CD4-positive, CD25-positive, alpha-beta regulatory T cell (primary cell): ENCODE results near the gene DAPL1. TPM values are rescaled to one million over a fixed set of nuclear protein-coding genes. Genes with fewer than 3 reads are reported as not detected.

ENCODE experiments used
- ATAC-seq, 2 donors: fragments of 150-1000 bp; cut with Tn5 transposase; one replicate each; pipeline ENCODE4 v1.10.0; 2021; ENCODE audit warnings: low read depth in 2 of 2, moderate number of reproducible peaks in 2 of 2, moderate library complexity in 1 of 2
- DNase-seq, 3 donors: peaks; one replicate each; pipeline versions ENCODE4 v3.0.0 to v3.0.0-alpha.2; 2012 to 2022; ENCODE audit warnings: mixed read lengths in 1 of 3
- H3K27ac ChIP-seq: one replicate; pipeline ENCODE4 v1.7.0; 2013; ENCODE audit warnings: mild to moderate bottlenecking, low read length; ENCODE audit not compliant: insufficient read depth, poor library complexity, severe bottlenecking
- H3K27me3 ChIP-seq: one replicate; pipeline ENCODE4 v1.7.0; 2013; ENCODE audit warnings: low read length; ENCODE audit not compliant: control insufficient read depth, insufficient read depth
- H3K36me3 ChIP-seq: one replicate; pipeline ENCODE4 v1.7.0; 2013; ENCODE audit warnings: mild to moderate bottlenecking, low read length, moderate library complexity; ENCODE audit not compliant: control insufficient read depth, insufficient read depth
- H3K4me1 ChIP-seq: 2 replicates; pipeline ENCODE4 v1.7.0; 2013; ENCODE audit warnings: mild to moderate bottlenecking, low read length; ENCODE audit not compliant: insufficient read depth, control insufficient read depth, poor library complexity, severe bottlenecking
- H3K4me3 ChIP-seq: one replicate; pipeline ENCODE4 v1.7.0; 2013; ENCODE audit warnings: low read depth, mild to moderate bottlenecking, low read length, moderate library complexity
- H3K9me3 ChIP-seq, 2 experiments: 1 replicate in 1 of 2; 2 replicates in 1 of 2; pipeline ENCODE4 v1.7.0; 2013; ENCODE audit warnings: low read length in 2 of 2, mild to moderate bottlenecking in 1 of 2, moderate library complexity in 1 of 2; ENCODE audit not compliant: control insufficient read depth in 2 of 2
- H3K27ac Mint-ChIP-seq, 3 donors: one replicate each; pipeline ENCODE4 v1.8.0; 2020 to 2022; ENCODE audit warnings: mild to moderate bottlenecking in 3 of 3, mixed read lengths in 3 of 3, moderate library complexity in 2 of 3
- H3K27me3 Mint-ChIP-seq: one replicate; pipeline ENCODE4 v1.8.0; 2022; ENCODE audit warnings: mild to moderate bottlenecking, mixed read lengths
- H3K36me3 Mint-ChIP-seq: one replicate; pipeline ENCODE4 v1.8.0; 2020; ENCODE audit warnings: mixed read lengths
- H3K4me1 Mint-ChIP-seq, 4 donors: one replicate each; pipeline ENCODE4 v1.8.0; 2020 to 2022; ENCODE audit warnings: mixed read lengths in 4 of 4, mild to moderate bottlenecking in 1 of 4
- H3K4me3 Mint-ChIP-seq, 4 donors: one replicate each; pipeline ENCODE4 v1.8.0; 2020 to 2022; ENCODE audit warnings: mild to moderate bottlenecking in 4 of 4, mixed read lengths in 4 of 4, moderate library complexity in 3 of 4
- H3K9me3 Mint-ChIP-seq, 7 donors: one replicate each; pipeline ENCODE4 v1.8.0; 2020 to 2022; ENCODE audit warnings: mixed read lengths in 7 of 7, mild to moderate bottlenecking in 3 of 7, moderate library complexity in 2 of 7
- polyA plus RNA-seq, 4 donors: library from polyadenylated mRNA; unstranded; fragments of 300-500 nt; fragmentation: Illumina TruSeq; gene quantifications; one replicate each; pipeline ENCODE4 v1.2.3, GENCODE V29; 2021
- total RNA-seq: library from RNA; stranded (reverse); gene quantifications from one replicate; pipeline ENCODE4 v1.2.3, GENCODE V29; 2022

DAPL1 gene
- total and polyA plus RNA-seq, 5 donors from 2014 or later = not detected

DNA sequence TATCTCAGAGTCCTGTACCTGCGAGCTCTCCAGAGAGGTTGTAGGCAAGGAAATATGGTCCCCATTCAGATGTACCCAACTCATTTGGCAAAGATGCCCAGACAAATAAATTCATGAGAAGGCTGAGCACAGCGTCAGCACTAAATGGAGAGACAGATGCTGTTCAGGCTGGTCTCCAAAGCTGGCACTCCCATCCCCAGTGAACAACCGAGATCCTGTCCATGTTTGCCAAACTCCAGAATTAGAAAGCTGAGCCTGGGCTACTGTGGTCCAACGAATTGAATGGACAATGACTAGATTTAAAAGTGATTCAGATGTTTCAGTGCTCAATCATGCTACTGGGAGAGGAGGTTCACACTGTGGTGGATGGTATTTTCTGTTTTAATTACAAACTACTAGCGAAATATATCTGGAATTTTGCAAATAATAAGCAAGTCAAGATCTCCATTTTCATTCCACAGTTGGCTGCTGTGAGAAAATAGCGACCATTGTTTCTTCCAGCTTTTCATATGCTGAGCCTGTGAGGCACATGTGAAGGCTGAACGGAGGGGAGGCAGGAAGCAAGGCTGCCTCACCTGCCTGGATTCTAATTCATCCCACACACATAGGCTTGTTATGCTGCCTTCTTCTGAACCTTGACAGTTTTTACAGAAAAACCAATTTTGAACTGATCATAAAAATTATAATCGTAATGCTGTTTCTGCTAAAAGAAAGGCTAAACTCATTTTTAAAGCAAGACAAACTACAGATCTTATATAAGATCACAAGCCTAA, 22.6 kb upstream of the DAPL1 start:
- peaks cover 0 to 1% (median 0%) of the 10 kb centered on the region in 7 donors for H3K9me3 Mint-ChIP-seq
- no peaks in the 10 kb centered on the region for H3K36me3 ChIP-seq
- ATAC-seq = no peak
- no peaks in the 10 kb centered on the region for H3K4me1 Mint-ChIP-seq
- H3K4me3 Mint-ChIP-seq = no peak overlapping the region
- H3K27ac Mint-ChIP-seq = no peak overlapping the region
- H3K4me3 ChIP-seq = no peak overlapping the region
- no peak overlapping the region for H3K27ac ChIP-seq
- no peaks in the 10 kb centered on the region for H3K27me3 ChIP-seq
- no peak for DNase-seq
- peaks cover 15% of the 10 kb centered on the region for H3K27me3 Mint-ChIP-seq
- H3K36me3 Mint-ChIP-seq = no peaks in the 10 kb centered on the region
- no peaks in the 10 kb centered on the region for H3K4me1 ChIP-seq
- no peaks in the 10 kb centered on the region for H3K9me3 ChIP-seq

DNA sequence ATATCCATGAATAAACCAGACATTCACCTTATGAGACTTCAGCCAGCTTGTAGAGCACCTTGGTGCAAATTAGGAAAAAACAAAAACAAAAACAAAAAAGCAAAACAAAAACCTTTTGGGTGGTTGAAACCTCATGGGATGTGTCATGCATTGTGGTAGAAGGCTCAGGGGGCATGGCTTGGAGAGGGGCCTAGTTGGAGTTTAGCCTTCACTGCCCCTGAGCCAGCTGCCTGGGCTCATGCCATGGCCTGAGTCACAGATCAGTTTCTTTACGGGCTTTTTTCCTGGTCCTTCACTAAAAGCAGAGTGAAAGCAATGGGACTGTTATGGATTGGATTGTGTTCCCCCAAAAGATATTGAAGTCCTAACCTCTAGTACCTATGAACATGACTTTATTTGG, 22.0 kb upstream of the DAPL1 start:
- Histone ChIP-seq H3K9me3 (no peaks in the 10 kb centered on the region), H3K27ac (no peak overlapping the region), H3K27me3 (no peaks in the 10 kb centered on the region), H3K4me1 (no peaks in the 10 kb centered on the region), H3K4me3 (no peak overlapping the region), H3K36me3 (no peaks in the 10 kb centered on the region)
- DNase-seq = no peak
- no peaks in the 10 kb centered on the region for H3K4me1 Mint-ChIP-seq
- peaks cover 0 to 1% (median 0%) of the 10 kb centered on the region in 7 donors for H3K9me3 Mint-ChIP-seq
- H3K27ac Mint-ChIP-seq = no peak overlapping the region
- H3K36me3 Mint-ChIP-seq = no peaks in the 10 kb centered on the region
- H3K27me3 Mint-ChIP-seq = peaks cover 15% of the 10 kb centered on the region
- H3K4me3 Mint-ChIP-seq = no peak overlapping the region
- ATAC-seq = no peak

DNA sequence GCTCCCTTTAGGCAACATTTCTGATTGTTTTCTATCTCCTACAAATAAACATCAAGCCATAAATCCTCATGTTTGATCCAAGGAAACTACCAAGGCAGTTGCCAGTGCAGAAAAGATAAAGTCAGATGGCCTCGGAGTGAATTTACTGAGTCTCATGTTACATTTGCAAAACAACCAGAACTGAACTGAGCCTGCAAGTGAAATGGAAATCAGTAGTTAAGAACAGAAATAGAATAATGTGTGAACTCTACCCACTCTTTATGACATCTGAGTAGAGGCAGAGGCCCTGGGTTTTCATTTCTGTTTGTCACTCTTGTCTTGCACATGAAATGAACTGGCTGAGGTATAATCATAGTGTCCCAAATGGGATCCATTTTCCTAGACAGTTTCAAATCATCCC, 20.4 kb upstream of the DAPL1 start:
- Mint-ChIP-seq H3K27ac (no peak overlapping the region), H3K4me3 (no peak overlapping the region), H3K9me3 (no peaks in the 10 kb centered on the region), H3K36me3 (no peaks in the 10 kb centered on the region), H3K4me1 (no peaks in the 10 kb centered on the region), H3K27me3 (peaks cover 14% of the 10 kb centered on the region)
- no peaks in the 10 kb centered on the region for H3K36me3 ChIP-seq
- H3K27ac ChIP-seq = no peak overlapping the region
- H3K4me1 ChIP-seq = no peaks in the 10 kb centered on the region
- H3K27me3 ChIP-seq = no peaks in the 10 kb centered on the region
- H3K4me3 ChIP-seq = no peak overlapping the region
- no peaks in the 10 kb centered on the region for H3K9me3 ChIP-seq
- ATAC-seq (no peak), DNase-seq (no peak)

DNA sequence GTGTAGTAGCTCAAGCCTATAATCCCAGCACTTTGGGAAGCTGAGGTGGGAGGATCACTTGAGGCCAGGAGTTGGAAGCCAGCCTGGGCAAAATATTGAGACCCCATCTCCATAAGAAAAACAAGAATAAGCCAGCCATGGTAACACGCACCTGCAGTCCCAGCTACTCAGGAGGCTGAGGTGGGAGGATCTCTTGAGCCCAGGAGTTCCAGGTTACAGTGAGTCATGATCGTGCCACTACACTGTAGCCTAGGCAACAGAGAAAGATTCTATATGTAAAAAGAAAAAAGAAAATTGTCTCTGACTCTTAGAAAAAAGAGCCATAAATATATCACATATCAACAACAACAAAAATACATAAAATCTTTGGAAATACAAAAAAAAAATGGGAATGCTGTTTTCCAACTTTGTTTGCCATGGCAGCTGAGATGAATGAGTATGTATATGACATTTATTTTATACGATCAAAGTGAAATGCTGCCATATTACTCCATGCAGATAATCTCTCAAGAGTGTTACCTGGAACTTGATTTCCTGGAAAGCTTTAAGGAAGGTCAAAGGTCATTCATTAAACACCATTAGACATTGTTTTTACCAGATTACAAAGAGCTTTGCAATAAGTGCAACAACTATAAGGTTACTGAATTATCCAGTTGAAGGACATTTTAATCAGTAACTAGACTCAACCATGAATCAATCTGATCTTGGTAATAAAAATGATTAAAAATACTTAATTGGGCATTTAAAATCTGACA, 19.7 kb upstream of the DAPL1 start:
- no peak overlapping the region for H3K4me3 Mint-ChIP-seq

DNA sequence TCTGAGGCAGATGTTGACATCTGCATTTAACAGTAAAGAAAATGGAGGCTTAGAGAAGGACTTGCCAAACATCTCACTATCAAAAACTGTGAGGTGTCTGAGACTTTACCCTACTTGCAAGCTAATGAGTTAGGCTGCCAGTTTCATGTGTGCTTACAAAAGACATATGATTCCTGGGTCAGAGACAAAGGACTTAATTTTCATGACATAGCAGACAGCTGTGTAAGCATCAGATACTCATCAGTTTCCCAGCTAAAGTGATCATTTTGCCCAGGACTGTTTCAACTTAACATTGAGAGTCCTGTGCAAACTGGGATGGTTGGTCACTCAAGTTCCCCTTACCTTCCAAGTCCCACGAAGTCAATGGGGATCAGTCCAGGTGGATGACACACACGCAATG, 18.9 kb upstream of the DAPL1 start:
- Histone ChIP-seq H3K27me3 (no peaks in the 10 kb centered on the region), H3K36me3 (no peaks in the 10 kb centered on the region), H3K27ac (no peak overlapping the region), H3K9me3 (no peaks in the 10 kb centered on the region), H3K4me3 (no peak overlapping the region), H3K4me1 (no peaks in the 10 kb centered on the region)
- no peak overlapping the region for H3K27ac Mint-ChIP-seq
- H3K4me1 Mint-ChIP-seq = no peaks in the 10 kb centered on the region
- H3K27me3 Mint-ChIP-seq = peaks cover 9% of the 10 kb centered on the region
- no peaks in the 10 kb centered on the region for H3K36me3 Mint-ChIP-seq
- H3K4me3 Mint-ChIP-seq = no peak overlapping the region
- H3K9me3 Mint-ChIP-seq = peaks cover 0 to 3% (median 0%) of the 10 kb centered on the region in 7 donors
- ATAC-seq = no peak
- no peak for DNase-seq

More for the DNA sequence above, 19.7 kb upstream of the DAPL1 start:
- Histone ChIP-seq H3K27me3 (no peaks in the 10 kb centered on the region), H3K9me3 (no peaks in the 10 kb centered on the region), H3K36me3 (no peaks in the 10 kb centered on the region), H3K4me1 (no peaks in the 10 kb centered on the region), H3K4me3 (no peak overlapping the region), H3K27ac (no peak overlapping the region)
- ATAC-seq (no peak), DNase-seq (peak in 1 of 3 donors; percentile 27)
- H3K4me1 Mint-ChIP-seq = no peaks in the 10 kb centered on the region
- no peaks in the 10 kb centered on the region for H3K9me3 Mint-ChIP-seq
- no peaks in the 10 kb centered on the region for H3K36me3 Mint-ChIP-seq
- H3K27ac Mint-ChIP-seq = no peak overlapping the region
- peaks cover 10% of the 10 kb centered on the region for H3K27me3 Mint-ChIP-seq

DNA sequence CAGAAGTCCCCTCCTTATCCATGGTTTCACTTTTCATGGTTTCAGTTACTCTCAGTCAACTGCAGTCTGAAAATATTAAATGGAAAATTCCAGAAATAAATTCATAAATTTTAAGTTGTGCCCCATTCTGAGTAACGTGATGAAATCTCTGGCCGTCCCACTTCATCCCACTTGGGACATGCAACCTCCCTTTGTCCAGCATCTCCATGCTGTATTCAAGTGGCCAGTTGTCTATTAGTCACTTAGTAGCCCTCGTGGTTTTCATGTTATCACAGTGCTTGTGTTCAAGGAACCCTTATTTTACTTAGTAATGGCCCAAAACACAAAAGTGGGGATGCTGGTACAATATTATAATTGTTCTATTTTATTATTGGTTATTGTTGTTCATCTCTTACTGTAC, 18.0 kb upstream of the DAPL1 start:
- Mint-ChIP-seq H3K27ac (no peak overlapping the region), H3K9me3 (peaks cover 0 to 4% (median 0%) of the 10 kb centered on the region in 7 donors), H3K27me3 (peaks cover 6% of the 10 kb centered on the region), H3K4me3 (no peak overlapping the region), H3K4me1 (no peaks in the 10 kb centered on the region), H3K36me3 (no peaks in the 10 kb centered on the region)
- DNase-seq (no peak), ATAC-seq (no peak)
- no peaks in the 10 kb centered on the region for H3K9me3 ChIP-seq
- no peak overlapping the region for H3K27ac ChIP-seq
- H3K4me3 ChIP-seq = no peak overlapping the region
- H3K36me3 ChIP-seq = no peaks in the 10 kb centered on the region
- H3K4me1 ChIP-seq = no peaks in the 10 kb centered on the region
- no peaks in the 10 kb centered on the region for H3K27me3 ChIP-seq

DNA sequence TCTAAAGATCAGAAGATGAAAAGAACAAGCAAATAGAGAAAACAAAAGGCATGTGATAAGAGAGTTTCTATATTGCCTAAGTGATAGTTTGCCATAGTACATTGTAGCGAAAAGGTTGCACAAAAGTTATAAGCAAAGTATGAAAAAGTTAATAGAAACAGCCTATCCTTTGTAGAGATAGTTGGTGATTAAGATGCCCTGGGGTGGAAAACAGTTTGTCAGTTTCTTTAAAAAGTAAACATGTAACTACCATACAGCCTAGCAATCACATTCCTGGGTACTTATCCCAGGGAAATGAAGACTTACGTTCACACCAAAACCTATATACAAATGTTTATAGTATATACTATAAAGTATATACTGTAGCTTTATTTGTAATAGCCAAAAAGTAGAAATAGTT, 16.9 kb upstream of the DAPL1 start:
- ATAC-seq (no peak), DNase-seq (no peak)
- Histone ChIP-seq H3K27me3 (no peaks in the 10 kb centered on the region), H3K27ac (no peak overlapping the region), H3K4me3 (no peak overlapping the region), H3K36me3 (no peaks in the 10 kb centered on the region), H3K9me3 (no peaks in the 10 kb centered on the region), H3K4me1 (no peaks in the 10 kb centered on the region)
- Mint-ChIP-seq H3K36me3 (no peaks in the 10 kb centered on the region), H3K27ac (no peak overlapping the region), H3K4me1 (no peaks in the 10 kb centered on the region), H3K4me3 (no peak overlapping the region), H3K9me3 (peaks cover 0 to 4% (median 0%) of the 10 kb centered on the region in 7 donors), H3K27me3 (no peaks in the 10 kb centered on the region)
